Hippocampal formation (tissue), 2 donors: Measurements from ENCODE around the gene EEPD1.

Experiments used
- DNase-seq, 2 donors: peaks; one replicate each; lab custom pipeline; 2025; lab: John Stamatoyannopoulos, UW

EEPD1 gene

GRCh38 chr7:36279926-36280315 is 126.9 kb downstream of the EEPD1 start:
- no peak for DNase-seq

- peak; percentile 76 to 81 for DNase-seq
Measured at GRCh38 chr7:36280840-36281812, 128.1 kb downstream of the EEPD1 start.

GRCh38 chr7:36281945-36282717 is 129.1 kb downstream of the EEPD1 start:
- peak in 1 of 2 donors; percentile 52 for DNase-seq

GRCh38 chr7:36283181-36283580 is 130.1 kb downstream of the EEPD1 start:
- no peak for DNase-seq

GRCh38 chr7:36283711-36284130 is 130.7 kb downstream of the EEPD1 start:
- DNase-seq, result peak in 1 of 2 donors; percentile 51

GRCh38 chr7:36284456-36285090 is 131.5 kb downstream of the EEPD1 start:
- no peak for DNase-seq

- DNase-seq, result no peak
Measured at GRCh38 chr7:36285276-36285675, 132.2 kb downstream of the EEPD1 start.

GRCh38 chr7:36286226-36286625 is 133.2 kb downstream of the EEPD1 start:
- no peak for DNase-seq

- no peak for DNase-seq
Measured at GRCh38 chr7:36286688-36287087, 133.6 kb downstream of the EEPD1 start.

GRCh38 chr7:36287371-36288241 is 134.6 kb downstream of the EEPD1 start:
- peak in 1 of 2 donors; percentile 26 for DNase-seq

- DNase-seq, result no peak
Measured at GRCh38 chr7:36288501-36288900, 135.4 kb downstream of the EEPD1 start.

GRCh38 chr7:36289833-36290661 is 137.0 kb downstream of the EEPD1 start:
- DNase-seq, result no peak

GRCh38 chr7:36291387-36292316 is 138.6 kb downstream of the EEPD1 start:
- DNase-seq, result peak; percentile 81 to 85

GRCh38 chr7:36295090-36295489 is 142.0 kb downstream of the EEPD1 start:
- DNase-seq, result no peak

GRCh38 chr7:36296284-36296683 is 143.2 kb downstream of the EEPD1 start:
- DNase-seq, result no peak

GRCh38 chr7:36297364-36298009 is 144.4 kb downstream of the EEPD1 start:
- DNase-seq, result no peak

GRCh38 chr7:36298106-36298505 is 145.1 kb downstream of the EEPD1 start:
- no peak for DNase-seq

- DNase-seq, result no peak
Measured at GRCh38 chr7:36299223-36299774, 146.2 kb downstream of the EEPD1 start.
